ENCODE data around the gene PDIA3. TPM values are rescaled to one million over a fixed set of nuclear protein-coding genes. Genes with fewer than 3 reads are reported as not detected.

PDIA3 gene
- total RNA-seq, 1 experiment from 2014 or later: 538 TPM

DNA sequence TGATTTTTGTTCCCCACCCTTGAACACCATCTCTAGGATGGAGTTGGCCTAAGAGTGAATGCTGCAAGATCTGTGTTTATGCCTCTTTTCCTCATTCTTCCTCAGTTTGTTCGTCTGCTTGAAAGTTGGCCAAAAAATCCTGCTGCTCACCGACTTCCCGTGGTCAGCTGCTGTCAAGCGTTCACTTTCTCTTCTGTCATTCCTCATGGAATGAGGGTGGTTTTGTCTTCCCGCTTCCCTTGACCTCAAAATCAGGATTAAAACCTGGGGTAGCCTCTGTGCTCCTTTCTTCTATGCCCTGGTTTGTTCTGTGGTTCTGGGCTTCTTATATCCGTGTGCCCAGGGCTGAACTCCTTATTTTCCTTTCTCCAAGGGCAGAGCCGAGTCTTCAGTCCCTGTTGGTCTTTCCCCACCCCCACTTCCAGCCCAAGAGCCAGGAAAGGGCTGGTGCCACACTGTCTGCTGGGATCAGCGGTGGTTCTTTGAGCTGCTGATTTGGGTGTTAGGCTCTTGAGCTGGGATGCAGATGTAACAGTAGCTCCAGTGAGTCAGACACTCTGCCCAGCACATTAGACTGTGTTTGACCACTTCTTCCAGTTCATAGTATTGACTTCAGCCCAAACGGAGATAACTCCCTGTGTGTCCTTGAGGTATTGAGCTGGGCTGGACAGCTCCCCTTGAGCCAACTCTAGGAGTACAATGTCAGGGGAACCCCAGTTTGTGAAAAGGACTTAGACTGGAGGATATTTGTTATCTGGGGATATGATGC lies 48.2 kb downstream of the PDIA3 start:
- TF ChIP-seq SIN3A (IDR thresholded peaks at IDR 0.05; ENCODE audit: borderline replicate concordance, insufficient read depth, low read depth, low read length): no peak
- no peak for TF ChIP-seq TCF7L2 (IDR thresholded peaks at IDR 0.05; ENCODE audit: low read depth, low read length)
- TF ChIP-seq, protein P1, sequence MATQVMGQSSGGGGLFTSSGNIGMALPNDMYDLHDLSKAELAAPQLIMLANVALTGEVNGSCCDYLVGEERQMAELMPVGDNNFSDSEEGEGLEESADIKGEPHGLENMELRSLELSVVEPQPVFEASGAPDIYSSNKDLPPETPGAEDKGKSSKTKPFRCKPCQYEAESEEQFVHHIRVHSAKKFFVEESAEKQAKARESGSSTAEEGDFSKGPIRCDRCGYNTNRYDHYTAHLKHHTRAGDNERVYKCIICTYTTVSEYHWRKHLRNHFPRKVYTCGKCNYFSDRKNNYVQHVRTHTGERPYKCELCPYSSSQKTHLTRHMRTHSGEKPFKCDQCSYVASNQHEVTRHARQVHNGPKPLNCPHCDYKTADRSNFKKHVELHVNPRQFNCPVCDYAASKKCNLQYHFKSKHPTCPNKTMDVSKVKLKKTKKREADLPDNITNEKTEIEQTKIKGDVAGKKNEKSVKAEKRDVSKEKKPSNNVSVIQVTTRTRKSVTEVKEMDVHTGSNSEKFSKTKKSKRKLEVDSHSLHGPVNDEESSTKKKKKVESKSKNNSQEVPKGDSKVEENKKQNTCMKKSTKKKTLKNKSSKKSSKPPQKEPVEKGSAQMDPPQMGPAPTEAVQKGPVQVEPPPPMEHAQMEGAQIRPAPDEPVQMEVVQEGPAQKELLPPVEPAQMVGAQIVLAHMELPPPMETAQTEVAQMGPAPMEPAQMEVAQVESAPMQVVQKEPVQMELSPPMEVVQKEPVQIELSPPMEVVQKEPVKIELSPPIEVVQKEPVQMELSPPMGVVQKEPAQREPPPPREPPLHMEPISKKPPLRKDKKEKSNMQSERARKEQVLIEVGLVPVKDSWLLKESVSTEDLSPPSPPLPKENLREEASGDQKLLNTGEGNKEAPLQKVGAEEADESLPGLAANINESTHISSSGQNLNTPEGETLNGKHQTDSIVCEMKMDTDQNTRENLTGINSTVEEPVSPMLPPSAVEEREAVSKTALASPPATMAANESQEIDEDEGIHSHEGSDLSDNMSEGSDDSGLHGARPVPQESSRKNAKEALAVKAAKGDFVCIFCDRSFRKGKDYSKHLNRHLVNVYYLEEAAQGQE (IDR thresholded peaks at IDR 0.05; ENCODE audit: insufficient read depth in 1 of 2, low read depth in 2 of 2, low read length in 1 of 2): peak; percentile 53 to 55; a peak in 3 of 4 replicates
- TF ChIP-seq POLR2AphosphoS5 (IDR thresholded peaks at IDR 0.05; ENCODE audit: low read depth, low read length): no peak; the same call in 1 of the 2 replicates
- intact Hi-C loops (cut with micrococcal nuclease; ENCODE audit: unreplicated experiment): no loop called here
- no peaks in the 10 kb centered on the region for H3K27me3 ChIP-seq (ENCODE audit: control insufficient read depth, insufficient read depth, low read length)
- peaks cover 44% of the 10 kb centered on the region for H3K4me1 ChIP-seq (ENCODE audit: control insufficient read depth, insufficient read depth, low read length)
- no TSS peak for BruUV-seq (replicated peaks)
- POLR2A ChIA-PET: interaction anchor here (0.5 to 1.3 kb wide), 3 partner anchors 17 to 345 kb away, joined by 4 to 17 read pairs (median 4); partner anchors contain the start of gene ELL3
- H3K9me3 ChIP-seq (ENCODE audit: control insufficient read depth, insufficient read depth, low read depth, low read length): no peaks in the 10 kb centered on the region
- ATAC-seq: no peak
- in situ Hi-C loops (cut with HindIII; ENCODE audit: low pct_unique_long_range_greater_than_20kb, low sequenced_read_pairs): no loop called here
- CTCF ChIA-PET: no interaction called here
- no peak for DNase-seq (ENCODE audit: low read depth, low spot score)
- H3K36me3 ChIP-seq (ENCODE audit: control insufficient read depth, insufficient read depth, low read length): peaks cover 9% of the 10 kb centered on the region
- H3K27ac ChIP-seq (ENCODE audit: low read length): peak overlapping the region; percentile 98
- 0 out of 4 replicates have a peak overlapping the region, but pooled peaks of 1 of the 2 experiments have one; percentile 0 for H3K4me3 ChIP-seq (ENCODE audit: low read depth in 2 of 2, low read length in 2 of 2)

DNA sequence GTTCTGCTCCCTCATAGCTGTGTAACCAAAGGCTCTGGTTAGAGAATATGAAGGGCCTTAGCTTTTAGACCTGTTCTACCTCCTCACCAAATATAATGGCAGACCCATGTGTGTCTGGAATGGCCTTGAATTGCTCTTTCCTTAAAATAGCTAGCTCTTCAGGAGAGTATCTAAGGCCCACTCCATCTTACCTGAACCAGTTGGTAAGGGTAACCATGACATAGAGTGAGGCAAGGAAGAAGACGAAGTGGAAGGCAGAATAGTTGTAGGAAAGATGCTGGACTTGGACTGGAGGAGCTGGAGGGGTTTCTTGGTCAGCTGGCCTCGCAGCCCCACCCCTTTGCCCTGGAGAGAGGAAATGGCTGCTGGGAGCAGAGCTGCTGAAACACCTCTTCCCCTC lies 49.0 kb downstream of the PDIA3 start:
- no peak overlapping the region for H3K4me3 ChIP-seq (ENCODE audit: low read depth in 2 of 2, low read length in 2 of 2)
- BruUV-seq (replicated peaks): no TSS peak
- ATAC-seq (no peak), DNase-seq (ENCODE audit: low read depth, low spot score) (no peak)
- intact Hi-C loops (cut with micrococcal nuclease; ENCODE audit: unreplicated experiment) (no loop called here), in situ Hi-C loops (cut with HindIII; ENCODE audit: low pct_unique_long_range_greater_than_20kb, low sequenced_read_pairs) (no loop called here)
- H3K9me3 ChIP-seq (ENCODE audit: control insufficient read depth, insufficient read depth, low read depth, low read length): no peaks in the 10 kb centered on the region
- peaks cover 9% of the 10 kb centered on the region for H3K36me3 ChIP-seq (ENCODE audit: control insufficient read depth, insufficient read depth, low read length)
- H3K4me1 ChIP-seq (ENCODE audit: control insufficient read depth, insufficient read depth, low read length): peaks cover 52% of the 10 kb centered on the region
- CTCF ChIA-PET: no interaction called here
- TF ChIP-seq, protein P1 (IDR thresholded peaks at IDR 0.05; ENCODE audit: insufficient read depth in 1 of 2, low read depth in 2 of 2, low read length in 1 of 2): no peak
- TF ChIP-seq TCF7L2 (IDR thresholded peaks at IDR 0.05; ENCODE audit: low read depth, low read length) (no peak), POLR2AphosphoS5 (IDR thresholded peaks at IDR 0.05; ENCODE audit: low read depth, low read length) (peak; percentile 44; the same call in 1 of the 2 replicates)
- peak overlapping the region; percentile 30; the same call in 1 of the 2 replicates for H3K27ac ChIP-seq (ENCODE audit: low read length)
- H3K27me3 ChIP-seq (ENCODE audit: control insufficient read depth, insufficient read depth, low read length): no peaks in the 10 kb centered on the region
- POLR2A ChIA-PET: interaction anchor here (0.5 to 1.3 kb wide), 2 partner anchors 18 to 257 kb away, joined by 4 read pairs; partner anchors contain the start of gene ELL3

All from Panc1 (cell line).